DOHH2 (cell line): ENCODE measurements around the gene CNST.

Experiments
- CTCF ChIP-seq: fragments of 200-600 bp; sonication (generic); IDR thresholded peaks from one replicate; pipeline ENCODE4 v1.5.1; 2014; ENCODE audit warnings: antibody characterized with exemption, mild to moderate bottlenecking, low read depth, low read length; ENCODE audit not compliant: poor library complexity, severe bottlenecking
- EZH2phosphoT487 ChIP-seq: fragments of 200-600 bp; sonication (generic); IDR thresholded peaks from 2 replicates; pipeline ENCODE4 v1.6.1; 2017; ENCODE audit warnings: borderline replicate concordance, mild to moderate bottlenecking, antibody characterized with exemption, low read length, moderate library complexity, mixed read lengths

- no peak for TF ChIP-seq CTCF
- no peak for TF ChIP-seq EZH2phosphoT487
Observed at GRCh38 chr1:246519514-246519913, 46.7 kb upstream of the CNST start.
